Prostate gland (tissue), 2 donors: ENCODE measurements around the gene MRPL45.
"Not testable (repeated sequence)": the region's sequence is repeated elsewhere in the genome, so short reads cannot be mapped to it uniquely, and the experiment has no call there.

Source experiments
- POLR2A ChIP-seq: fragments of 450-650 bp; IDR thresholded peaks from one replicate; pipeline ENCODE4 v1.6.1; 2016; ENCODE audit warnings: antibody characterized with exemption, mild to moderate bottlenecking
- POLR2AphosphoS5 ChIP-seq: sonication (generic); formaldehyde crosslinking; IDR thresholded peaks from one replicate; pipeline ENCODE4 v1.6.1; 2017; ENCODE audit warnings: antibody characterized with exemption
- TF ChIP-seq, protein P1 (sequence below), 4 experiments: fragments of 200-600 bp in 2 of 4; fragments of 450-650 bp in 2 of 4; sonication (generic) in 2 of 4; IDR thresholded peaks; 1 replicate in 3 of 4; 2 replicates in 1 of 4; pipeline ENCODE4 v1.5.1; 2016 to 2019; ENCODE audit warnings: antibody characterized with exemption in 4 of 4, mild to moderate bottlenecking in 2 of 4, moderate library complexity in 2 of 4

GRCh38 chr17:38286501-38287091 is 10.4 kb upstream of the MRPL45 start:
- TF ChIP-seq, protein P1, sequence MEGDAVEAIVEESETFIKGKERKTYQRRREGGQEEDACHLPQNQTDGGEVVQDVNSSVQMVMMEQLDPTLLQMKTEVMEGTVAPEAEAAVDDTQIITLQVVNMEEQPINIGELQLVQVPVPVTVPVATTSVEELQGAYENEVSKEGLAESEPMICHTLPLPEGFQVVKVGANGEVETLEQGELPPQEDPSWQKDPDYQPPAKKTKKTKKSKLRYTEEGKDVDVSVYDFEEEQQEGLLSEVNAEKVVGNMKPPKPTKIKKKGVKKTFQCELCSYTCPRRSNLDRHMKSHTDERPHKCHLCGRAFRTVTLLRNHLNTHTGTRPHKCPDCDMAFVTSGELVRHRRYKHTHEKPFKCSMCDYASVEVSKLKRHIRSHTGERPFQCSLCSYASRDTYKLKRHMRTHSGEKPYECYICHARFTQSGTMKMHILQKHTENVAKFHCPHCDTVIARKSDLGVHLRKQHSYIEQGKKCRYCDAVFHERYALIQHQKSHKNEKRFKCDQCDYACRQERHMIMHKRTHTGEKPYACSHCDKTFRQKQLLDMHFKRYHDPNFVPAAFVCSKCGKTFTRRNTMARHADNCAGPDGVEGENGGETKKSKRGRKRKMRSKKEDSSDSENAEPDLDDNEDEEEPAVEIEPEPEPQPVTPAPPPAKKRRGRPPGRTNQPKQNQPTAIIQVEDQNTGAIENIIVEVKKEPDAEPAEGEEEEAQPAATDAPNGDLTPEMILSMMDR (IDR thresholded peaks at IDR 0.05), result not testable (repeated sequence)
- TF ChIP-seq POLR2A, POLR2AphosphoS5: not testable (repeated sequence)
